ENCODE data around the gene FLRT2.

The FLRT2 gene

DNA sequence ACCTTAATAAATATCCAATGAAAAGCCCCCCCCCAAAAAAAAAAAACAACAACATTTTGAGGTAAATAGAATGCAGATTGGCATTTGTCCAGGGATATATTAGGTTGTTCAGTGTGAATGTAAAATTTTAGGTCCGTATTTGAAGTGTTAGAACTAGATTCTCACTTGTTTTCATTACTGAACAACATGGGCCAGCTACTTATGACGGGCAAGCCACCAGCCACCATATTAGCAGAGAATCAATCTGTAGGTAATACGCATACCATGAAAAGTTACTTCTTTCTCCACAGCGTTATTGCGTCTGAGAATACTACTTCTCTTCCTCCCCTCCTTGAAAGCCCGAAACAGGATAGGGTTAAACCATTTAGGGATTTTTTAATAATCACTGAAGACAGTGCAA lies 5.4 kb downstream of the FLRT2 start:
- Histone ChIP-seq H3K27me3 (ENCODE audit: insufficient read depth, poor library complexity, severe bottlenecking) (no peaks in the 10 kb centered on the region), H3K27ac (ENCODE audit: poor library complexity, severe bottlenecking) (no peak overlapping the region), H3K4me1 (ENCODE audit: insufficient read depth, poor library complexity, severe bottlenecking) (peaks cover 19% of the 10 kb centered on the region), H3K4me3 (ENCODE audit: severe bottlenecking) (no peak overlapping the region), H3K36me3 (ENCODE audit: low read depth) (0 out of 2 replicates have a peak, but pooled peaks cover 4% of the 10 kb centered on the region), H3K9me3 (ENCODE audit: severe bottlenecking) (no peaks in the 10 kb centered on the region)
- TF ChIP-seq, protein P1, sequence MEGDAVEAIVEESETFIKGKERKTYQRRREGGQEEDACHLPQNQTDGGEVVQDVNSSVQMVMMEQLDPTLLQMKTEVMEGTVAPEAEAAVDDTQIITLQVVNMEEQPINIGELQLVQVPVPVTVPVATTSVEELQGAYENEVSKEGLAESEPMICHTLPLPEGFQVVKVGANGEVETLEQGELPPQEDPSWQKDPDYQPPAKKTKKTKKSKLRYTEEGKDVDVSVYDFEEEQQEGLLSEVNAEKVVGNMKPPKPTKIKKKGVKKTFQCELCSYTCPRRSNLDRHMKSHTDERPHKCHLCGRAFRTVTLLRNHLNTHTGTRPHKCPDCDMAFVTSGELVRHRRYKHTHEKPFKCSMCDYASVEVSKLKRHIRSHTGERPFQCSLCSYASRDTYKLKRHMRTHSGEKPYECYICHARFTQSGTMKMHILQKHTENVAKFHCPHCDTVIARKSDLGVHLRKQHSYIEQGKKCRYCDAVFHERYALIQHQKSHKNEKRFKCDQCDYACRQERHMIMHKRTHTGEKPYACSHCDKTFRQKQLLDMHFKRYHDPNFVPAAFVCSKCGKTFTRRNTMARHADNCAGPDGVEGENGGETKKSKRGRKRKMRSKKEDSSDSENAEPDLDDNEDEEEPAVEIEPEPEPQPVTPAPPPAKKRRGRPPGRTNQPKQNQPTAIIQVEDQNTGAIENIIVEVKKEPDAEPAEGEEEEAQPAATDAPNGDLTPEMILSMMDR (IDR thresholded peaks at IDR 0.05; ENCODE audit: poor library complexity, severe bottlenecking), result no peak
- DNase-seq (ENCODE audit: low spot score) (no peak), ATAC-seq (ENCODE audit: low read depth) (no peak)

DNA sequence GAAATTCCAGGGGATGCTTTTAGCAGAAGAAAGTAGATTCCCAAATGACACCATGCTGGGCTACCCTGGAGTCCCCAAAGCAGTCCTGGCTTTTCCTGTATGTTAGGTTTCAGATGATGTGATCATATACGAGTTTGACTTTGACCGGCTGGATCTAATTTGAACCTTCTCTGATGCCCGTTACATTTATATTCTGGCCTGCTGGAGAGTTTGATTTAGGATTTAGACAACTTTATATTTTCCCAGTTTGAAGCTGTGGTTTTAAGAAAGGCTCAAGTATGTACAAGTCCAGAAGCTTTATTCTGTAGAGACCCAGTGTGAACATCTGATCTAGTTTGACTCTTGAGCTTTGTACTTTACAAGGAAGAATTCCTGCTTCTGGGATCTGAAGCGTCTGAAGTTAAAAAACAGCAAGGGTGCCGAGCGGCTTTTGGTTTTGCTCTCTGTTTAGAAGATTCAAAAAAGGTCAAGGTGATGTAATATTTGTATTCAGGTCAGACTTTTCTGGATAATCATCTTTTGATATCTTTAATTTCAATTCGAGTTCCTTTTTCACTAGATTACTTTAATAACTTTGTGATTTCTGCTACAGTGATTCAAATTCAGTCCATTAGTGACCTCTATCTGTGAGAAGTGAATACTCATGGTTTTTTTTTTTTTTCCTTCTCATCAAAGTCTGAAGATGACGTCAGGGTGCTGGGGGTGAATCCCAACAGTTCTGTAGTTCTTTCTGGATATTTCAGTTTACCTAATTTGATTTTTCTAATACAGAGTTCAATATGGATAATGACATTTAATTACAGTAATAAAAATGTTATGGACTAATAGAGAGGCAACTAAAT lies 6.3 kb downstream of the FLRT2 start:
- DNase-seq (ENCODE audit: low spot score) (no peak), ATAC-seq (ENCODE audit: low read depth) (no peak)
- Histone ChIP-seq H3K4me3 (ENCODE audit: severe bottlenecking) (no peak overlapping the region), H3K4me1 (ENCODE audit: insufficient read depth, poor library complexity, severe bottlenecking) (peaks cover 19% of the 10 kb centered on the region), H3K9me3 (ENCODE audit: severe bottlenecking) (no peaks in the 10 kb centered on the region), H3K36me3 (ENCODE audit: low read depth) (peaks cover 6% of the 10 kb centered on the region), H3K27me3 (ENCODE audit: insufficient read depth, poor library complexity, severe bottlenecking) (no peaks in the 10 kb centered on the region), H3K27ac (ENCODE audit: poor library complexity, severe bottlenecking) (peak overlapping the region; percentile 20)
- TF ChIP-seq, protein P1 (IDR thresholded peaks at IDR 0.05; ENCODE audit: poor library complexity, severe bottlenecking), result peak; percentile 92

DNA sequence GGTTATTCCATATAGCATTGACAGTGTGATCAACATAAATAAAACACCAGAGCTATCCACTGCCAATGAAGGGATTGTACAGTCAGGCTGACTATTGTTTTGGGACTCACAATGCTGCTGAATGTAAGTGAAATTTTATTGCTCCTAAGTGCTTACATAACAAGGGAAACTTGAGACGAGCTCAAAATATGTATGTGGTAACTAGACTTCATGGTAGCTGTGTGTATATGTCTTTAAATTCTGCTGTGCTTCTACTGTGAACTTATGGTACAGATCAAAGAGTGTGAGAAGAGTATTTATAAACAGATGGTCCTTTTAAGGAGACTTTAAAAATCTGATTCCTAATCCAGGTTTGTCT lies 6.9 kb downstream of the FLRT2 start:
- no peak for DNase-seq (ENCODE audit: low spot score)
- H3K27ac ChIP-seq (ENCODE audit: poor library complexity, severe bottlenecking), result no peak overlapping the region
- H3K4me3 ChIP-seq (ENCODE audit: severe bottlenecking), result no peak overlapping the region
- peaks cover 19% of the 10 kb centered on the region for H3K4me1 ChIP-seq (ENCODE audit: insufficient read depth, poor library complexity, severe bottlenecking)
- no peaks in the 10 kb centered on the region for H3K27me3 ChIP-seq (ENCODE audit: insufficient read depth, poor library complexity, severe bottlenecking)
- no peaks in the 10 kb centered on the region for H3K9me3 ChIP-seq (ENCODE audit: severe bottlenecking)
- no peak for ATAC-seq (ENCODE audit: low read depth)
- TF ChIP-seq, protein P1 (IDR thresholded peaks at IDR 0.05; ENCODE audit: poor library complexity, severe bottlenecking), result no peak
- peaks cover 12% of the 10 kb centered on the region for H3K36me3 ChIP-seq (ENCODE audit: low read depth)

DNA sequence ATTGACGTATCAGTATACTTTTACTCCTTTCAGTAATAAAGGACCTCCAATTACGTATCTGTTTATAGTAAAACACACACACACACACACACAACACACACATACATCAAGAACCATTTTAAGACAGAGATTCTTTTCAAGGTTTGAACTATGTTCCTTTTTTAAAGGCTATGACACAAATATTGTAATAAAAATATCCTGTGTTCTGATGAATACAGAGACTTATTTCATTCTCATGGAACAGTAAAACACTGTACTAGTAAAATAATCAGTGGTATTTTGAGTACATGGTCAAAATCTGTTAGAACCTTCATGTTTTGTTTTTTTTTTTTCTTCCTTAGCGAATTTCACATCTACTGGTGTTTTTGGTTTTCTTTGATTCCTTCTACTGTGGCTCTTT lies 7.6 kb downstream of the FLRT2 start:
- ATAC-seq (ENCODE audit: low read depth) (no peak), DNase-seq (ENCODE audit: low spot score) (no peak)
- TF ChIP-seq, protein P1 (IDR thresholded peaks at IDR 0.05; ENCODE audit: poor library complexity, severe bottlenecking), result no peak
- Histone ChIP-seq H3K4me3 (ENCODE audit: severe bottlenecking) (no peak overlapping the region), H3K4me1 (ENCODE audit: insufficient read depth, poor library complexity, severe bottlenecking) (peaks cover 19% of the 10 kb centered on the region), H3K27me3 (ENCODE audit: insufficient read depth, poor library complexity, severe bottlenecking) (no peaks in the 10 kb centered on the region), H3K27ac (ENCODE audit: poor library complexity, severe bottlenecking) (no peak overlapping the region), H3K36me3 (ENCODE audit: low read depth) (peaks cover 19% of the 10 kb centered on the region), H3K9me3 (ENCODE audit: severe bottlenecking) (no peaks in the 10 kb centered on the region)

DNA sequence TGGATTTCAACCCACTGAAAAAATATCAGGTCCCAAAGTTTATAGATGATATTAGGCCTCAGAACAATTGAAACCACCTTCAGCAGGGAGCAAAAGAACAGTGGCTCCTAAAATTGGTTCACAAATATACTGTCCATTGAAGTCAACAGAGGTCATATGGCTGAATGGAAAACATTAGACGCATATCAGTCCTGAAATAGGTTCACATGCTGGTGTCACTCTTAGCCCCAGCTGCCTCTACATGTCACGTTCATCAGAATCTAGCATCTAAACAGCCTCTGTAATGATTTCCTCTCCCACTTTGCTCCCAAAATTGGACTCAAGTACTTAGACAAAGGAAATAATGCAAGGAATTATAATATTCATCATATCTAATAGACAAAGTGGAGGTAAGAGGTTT lies 8.7 kb downstream of the FLRT2 start:
- ATAC-seq (ENCODE audit: low read depth) (no peak), DNase-seq (ENCODE audit: low spot score) (no peak)
- Histone ChIP-seq H3K4me1 (ENCODE audit: insufficient read depth, poor library complexity, severe bottlenecking) (peaks cover 19% of the 10 kb centered on the region), H3K27ac (ENCODE audit: poor library complexity, severe bottlenecking) (no peak overlapping the region), H3K36me3 (ENCODE audit: low read depth) (peaks cover 26% of the 10 kb centered on the region), H3K27me3 (ENCODE audit: insufficient read depth, poor library complexity, severe bottlenecking) (no peaks in the 10 kb centered on the region), H3K9me3 (ENCODE audit: severe bottlenecking) (no peaks in the 10 kb centered on the region), H3K4me3 (ENCODE audit: severe bottlenecking) (no peak overlapping the region)
- TF ChIP-seq, protein P1 (IDR thresholded peaks at IDR 0.05; ENCODE audit: poor library complexity, severe bottlenecking), result no peak
